Pancreas (tissue), 10 donors: ENCODE measurements around the gene GAMT. TPM values are rescaled to one million over a fixed set of nuclear protein-coding genes. Genes with fewer than 3 reads are reported as not detected.

Experiments
- ATAC-seq, 4 donors: fragments of 200-7000 bp; cut with Tn5 transposase; one replicate each; pipeline versions ENCODE4 v1.8.0 to v1.9.1; 2020; ENCODE audit warnings: mild to moderate bottlenecking in 4 of 4, moderate library complexity in 4 of 4
- DNase-seq, 6 donors: peaks; one replicate each; pipeline ENCODE4 v3.0.0-alpha.2; 2020
- FAIRE-seq: peaks from 2 replicates; lab custom pipeline; 2012; peaks lifted over from hg19 to GRCh38; lab: Jason Lieb, UNC
- H3K27ac ChIP-seq, 4 donors: fragments of 200-600 bp; sonication (generic); 1 replicate in 3 of 4; 2 replicates in 1 of 4; pipeline versions ENCODE4 v1.5.0 to v1.8.0; 2020
- H3K27me3 ChIP-seq, 4 donors: fragments of 200-600 bp; one replicate each; pipeline ENCODE4 v1.8.0; 2021
- H3K36me3 ChIP-seq, 3 donors: fragments of 200-600 bp; sonication (generic) in 1 of 3; one replicate each; pipeline versions ENCODE4 v1.5.0 to v1.8.0; 2020 to 2021
- H3K4me1 ChIP-seq, 3 donors: fragments of 200-600 bp; one replicate each; pipeline ENCODE4 v1.8.0; 2021
- H3K4me3 ChIP-seq, 4 donors: fragments of 200-600 bp; sonication (generic) in 2 of 4; one replicate each; pipeline versions ENCODE4 v1.5.0 to v1.8.0; 2020 to 2021
- H3K9me3 ChIP-seq, 4 donors: fragments of 200-600 bp; one replicate each; pipeline ENCODE4 v1.8.0; 2021
- WGBS, 2 donors: extraction: QIAGEN DNeasy Blood & Tissue Kit; methylation state at CpG; one replicate each; pipeline ENCODE4 v1.1.7; 2013; 5-methylcytosine and 5-hydroxymethylcytosine counted together
- intact Hi-C, 3 donors: fragments of 100-400 bp; cut with DNase I; formaldehyde crosslinking; loops; one replicate each; pipeline versions ENCODE4 v1.11.1 to v1.14.2; 2022
- polyA plus RNA-seq, 2 donors: library from polyadenylated mRNA; stranded (reverse); fragments of 200-250 nt; gene quantifications; one replicate each; pipeline ENCODE4 v1.2.3, GENCODE V29; 2013
- total RNA-seq, 6 donors: library from RNA; stranded (reverse); fragmentation: NEBNext Ultra II Directional in 4 of 6; extraction: Animal tissue kit (Norgen Biotek cat#: 25700) in 4 of 6; gene quantifications; one replicate each; pipeline versions ENCODE4 v1.2.1 to v1.2.4, GENCODE V29; 2021 to 2023
- TF ChIP-seq, protein P1 (sequence below), 4 donors: fragments of 200-600 bp; sonication (generic) in 3 of 4; IDR thresholded peaks; one replicate each; pipeline versions ENCODE4 v1.5.0 to v1.8.0; 2021; ENCODE audit warnings: antibody characterized with exemption in 4 of 4
- donor health status: healthy with polysubstance abuse.
- donor health status: DM: no; HTN: no; CAD: no; lungs with moderate emphysema.
- donor health status: DM: no; HTN: no; CAD: no.
- donor health status: control.
- donor health status: control.
- donor health status: Bipolar disorder and iron deficiency.
- donor health status: DM: yes; HTN: yes; CAD: no.
- donor health status: DM: no; HTN: no; CAD: no.
- donor health status: DM: no; HTN: no; CAD: no.
- donor health status: DM: yes; HTN: yes; CAD: no.

The GAMT gene
- total and polyA plus RNA-seq, 8 donors, result 46.2 to 200 (median 66.0) TPM

DNA sequence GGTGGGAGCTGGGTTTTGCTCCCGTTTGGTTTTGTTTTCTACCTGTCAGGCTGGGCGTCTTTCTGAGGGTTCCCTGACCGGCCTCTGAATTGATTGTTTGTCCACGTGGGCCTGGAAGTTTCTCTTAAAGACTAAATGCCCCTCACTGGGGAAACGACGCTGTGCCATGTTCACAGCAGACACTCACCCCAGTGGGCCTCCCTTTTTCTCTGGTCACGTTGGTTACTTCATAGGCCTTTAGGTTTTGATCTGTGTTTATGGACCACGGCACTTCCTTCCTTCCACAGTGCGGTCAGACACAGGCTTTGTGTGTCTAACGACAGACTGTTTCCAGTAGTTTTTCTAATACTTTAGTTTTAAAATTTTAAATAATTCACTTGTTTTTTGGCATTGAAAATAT, 37.7 kb downstream of the GAMT start:
- no peak overlapping the region for H3K27ac ChIP-seq
- no peak overlapping the region for H3K4me3 ChIP-seq
- no peak for DNase-seq
- intact Hi-C loops, result no loop called here
- peaks cover 0 to 23% (median 0%) of the 10 kb centered on the region in 3 donors for H3K36me3 ChIP-seq
- no peaks in the 10 kb centered on the region for H3K27me3 ChIP-seq
- peaks cover 0 to 12% (median 0%) of the 10 kb centered on the region in 3 donors for H3K4me1 ChIP-seq
- H3K9me3 ChIP-seq, result no peaks in the 10 kb centered on the region
- no peak for FAIRE-seq
- ATAC-seq, result no peak
- WGBS, 2 donors, result 86 to 91% methylated on average over 10 of the region's 10 CpGs
- TF ChIP-seq, protein P1, sequence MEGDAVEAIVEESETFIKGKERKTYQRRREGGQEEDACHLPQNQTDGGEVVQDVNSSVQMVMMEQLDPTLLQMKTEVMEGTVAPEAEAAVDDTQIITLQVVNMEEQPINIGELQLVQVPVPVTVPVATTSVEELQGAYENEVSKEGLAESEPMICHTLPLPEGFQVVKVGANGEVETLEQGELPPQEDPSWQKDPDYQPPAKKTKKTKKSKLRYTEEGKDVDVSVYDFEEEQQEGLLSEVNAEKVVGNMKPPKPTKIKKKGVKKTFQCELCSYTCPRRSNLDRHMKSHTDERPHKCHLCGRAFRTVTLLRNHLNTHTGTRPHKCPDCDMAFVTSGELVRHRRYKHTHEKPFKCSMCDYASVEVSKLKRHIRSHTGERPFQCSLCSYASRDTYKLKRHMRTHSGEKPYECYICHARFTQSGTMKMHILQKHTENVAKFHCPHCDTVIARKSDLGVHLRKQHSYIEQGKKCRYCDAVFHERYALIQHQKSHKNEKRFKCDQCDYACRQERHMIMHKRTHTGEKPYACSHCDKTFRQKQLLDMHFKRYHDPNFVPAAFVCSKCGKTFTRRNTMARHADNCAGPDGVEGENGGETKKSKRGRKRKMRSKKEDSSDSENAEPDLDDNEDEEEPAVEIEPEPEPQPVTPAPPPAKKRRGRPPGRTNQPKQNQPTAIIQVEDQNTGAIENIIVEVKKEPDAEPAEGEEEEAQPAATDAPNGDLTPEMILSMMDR (IDR thresholded peaks at IDR 0.05), result no peak

DNA sequence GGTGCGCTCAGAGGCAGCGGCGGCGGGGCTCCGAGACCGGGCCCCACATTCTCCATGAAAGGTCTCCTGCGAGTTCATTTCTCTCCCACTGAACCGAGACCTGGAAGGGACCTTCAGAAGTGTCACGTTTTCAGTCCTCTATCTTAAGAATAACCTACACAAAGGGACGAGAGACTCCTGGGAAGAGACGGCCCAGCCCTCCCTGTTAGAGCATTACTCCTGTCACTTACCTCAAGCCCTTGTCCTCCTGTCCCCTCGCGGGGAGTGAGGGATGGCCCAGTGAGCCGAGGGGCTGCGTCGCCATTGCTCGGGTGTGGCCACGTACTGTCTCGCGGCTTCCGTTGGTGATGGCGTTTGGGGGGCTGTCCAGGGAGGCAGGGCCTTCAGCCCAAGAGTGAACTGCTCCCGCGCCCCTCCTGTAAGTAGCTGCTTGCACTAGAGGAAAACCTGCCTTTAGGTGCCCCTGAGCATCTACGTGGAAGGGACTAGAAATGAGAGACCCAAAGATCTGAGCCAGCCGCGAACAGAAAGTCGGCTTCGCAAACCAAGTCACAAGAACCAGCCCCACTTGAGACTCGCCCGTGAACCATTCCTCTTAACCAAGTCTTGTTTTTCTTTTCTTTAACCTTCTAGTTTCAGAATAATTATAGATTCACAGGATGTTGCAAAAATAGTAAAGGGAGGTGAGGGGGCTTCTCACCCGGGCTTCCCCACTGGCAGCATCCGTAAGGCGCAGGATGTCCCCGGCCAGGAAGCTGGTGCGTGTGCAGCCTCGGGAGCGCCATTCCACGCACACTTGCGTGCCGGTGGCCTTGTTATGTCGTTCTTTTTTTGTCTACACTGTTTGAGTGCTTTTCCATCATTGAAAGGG, 38.7 kb downstream of the GAMT start:
- TF ChIP-seq, protein P1 (IDR thresholded peaks at IDR 0.05), result no peak
- intact Hi-C loops, result no loop called here
- Histone ChIP-seq H3K9me3 (no peaks in the 10 kb centered on the region), H3K4me3 (no peak overlapping the region), H3K36me3 (peaks cover 0 to 21% (median 3%) of the 10 kb centered on the region in 3 donors), H3K4me1 (peaks cover 0 to 12% (median 0%) of the 10 kb centered on the region in 3 donors), H3K27ac (no peak overlapping the region), H3K27me3 (no peaks in the 10 kb centered on the region)
- FAIRE-seq, result no peak
- 90 to 91% methylated on average over 42 of the region's 42 CpGs for WGBS, 2 donors
- no peak for DNase-seq
- no peak for ATAC-seq

DNA sequence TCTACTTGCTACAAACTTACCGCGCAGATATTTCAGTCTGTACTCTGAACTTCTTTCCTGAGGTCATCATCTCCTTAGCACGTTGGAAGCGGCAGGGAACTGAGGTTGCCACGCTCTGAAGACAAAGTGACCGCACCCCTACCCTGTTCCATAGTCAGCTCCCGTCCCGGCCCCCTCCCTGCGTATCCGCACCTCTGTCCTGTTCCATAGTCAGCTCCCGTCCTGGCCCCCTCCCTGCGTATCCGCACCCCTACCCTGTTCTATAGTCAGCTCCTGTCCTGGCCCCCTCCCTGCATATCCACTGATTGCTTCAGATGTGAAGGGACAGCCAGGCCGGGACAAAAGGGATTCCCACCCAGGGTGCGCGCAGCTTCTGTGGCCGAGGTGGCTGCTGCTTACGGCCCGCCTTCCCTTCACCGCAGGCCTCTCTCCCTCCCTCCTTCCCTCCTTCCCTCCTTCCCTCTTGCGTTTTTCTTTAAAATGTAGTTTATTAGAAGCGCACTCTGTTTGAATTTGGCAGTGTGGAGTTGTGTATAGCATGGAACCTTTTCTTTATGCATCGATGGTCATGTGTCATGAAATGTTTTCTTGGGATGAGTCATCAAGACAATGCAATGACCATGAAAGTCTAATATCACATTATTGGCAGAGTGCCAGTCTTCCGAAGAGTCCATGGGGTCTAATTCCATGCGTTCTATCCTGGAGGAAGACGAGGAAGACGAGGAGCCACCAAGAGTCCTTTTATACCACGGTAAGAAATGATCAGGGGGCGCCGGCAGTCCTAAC, 39.5 kb downstream of the GAMT start:
- intact Hi-C loops, result no loop called here
- no peaks in the 10 kb centered on the region for H3K27me3 ChIP-seq
- peaks cover 0 to 13% (median 3%) of the 10 kb centered on the region in 3 donors for H3K36me3 ChIP-seq
- H3K9me3 ChIP-seq, result no peaks in the 10 kb centered on the region
- WGBS, 2 donors, result 84 to 88% methylated on average over 30 of the region's 30 CpGs
- no peak overlapping the region for H3K4me3 ChIP-seq
- DNase-seq, result no peak
- FAIRE-seq, result no peak
- H3K27ac ChIP-seq, result peak overlapping the region in 1 of 4 donors; percentile 58
- TF ChIP-seq, protein P1 (IDR thresholded peaks at IDR 0.05), result no peak
- peaks cover 0 to 12% (median 0%) of the 10 kb centered on the region in 3 donors for H3K4me1 ChIP-seq
- ATAC-seq, result peak in 1 of 4 donors; percentile 24

DNA sequence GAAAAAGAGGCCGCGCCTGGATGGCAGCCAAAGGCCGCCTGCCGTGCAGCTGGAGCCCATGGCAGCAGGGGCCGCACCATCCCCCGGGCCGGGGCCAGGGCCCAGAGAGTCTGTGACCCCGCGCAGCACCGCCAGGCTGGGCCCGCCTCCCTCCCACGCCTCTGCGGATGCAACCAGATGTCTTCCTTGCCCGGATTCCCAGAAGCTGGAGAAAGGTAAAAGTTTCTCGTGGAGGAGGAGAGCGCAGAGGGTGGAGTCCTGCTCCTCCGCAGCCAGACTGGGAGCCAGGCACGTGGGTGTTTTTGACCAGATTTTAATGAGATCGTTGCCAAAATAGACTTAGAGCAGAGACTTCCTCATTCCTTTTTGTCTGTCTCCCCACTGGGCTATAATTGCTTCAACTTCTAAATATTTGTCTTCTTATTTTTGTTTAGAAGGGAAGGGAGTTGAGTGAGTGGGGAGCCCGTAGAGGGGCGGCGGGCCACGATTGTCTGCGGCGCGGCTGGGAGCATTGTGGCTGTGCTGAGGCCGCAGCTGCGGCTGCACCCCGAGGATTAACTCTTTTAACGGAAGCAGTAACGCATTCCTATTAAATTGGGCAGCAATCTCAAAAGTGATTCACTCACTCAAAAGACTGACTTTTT, 40.4 kb downstream of the GAMT start:
- intact Hi-C loops, result no loop called here
- Histone ChIP-seq H3K4me1 (peaks cover 0 to 12% (median 0%) of the 10 kb centered on the region in 3 donors), H3K4me3 (peak overlapping the region in 1 of 4 donors; percentile 10), H3K27me3 (no peaks in the 10 kb centered on the region), H3K27ac (peak overlapping the region in 3 of 4 donors; percentile 17 to 58 (median 47)), H3K9me3 (no peaks in the 10 kb centered on the region), H3K36me3 (peaks cover 0 to 7% (median 3%) of the 10 kb centered on the region in 3 donors)
- FAIRE-seq (no peak), ATAC-seq (peak; percentile 45 to 81 (median 74)), DNase-seq (peak; percentile 55 to 86 (median 62))
- 36 to 39% methylated on average over 31 of the region's 31 CpGs for WGBS, 2 donors
- TF ChIP-seq, protein P1 (IDR thresholded peaks at IDR 0.05), result no peak
